WTC11 (cell line): ENCODE measurements around the gene TRIM47. TPM values are rescaled to one million over a fixed set of nuclear protein-coding genes. Genes with fewer than 3 reads are reported as not detected.

Source experiments
- ATAC-seq: fragments of 200-7000 bp; cut with Tn5 transposase; 2 replicates; pipeline ENCODE4 v1.10.0; 2021; ENCODE audit warnings: mild to moderate bottlenecking, moderate library complexity
- Bru-seq: library from RNA; stranded (reverse); fragments of 400-500 nt; gene quantifications from one replicate; lab custom pipeline; 2021; lab: Mats Ljungman, UMichigan
- CTCF ChIA-PET: fragments of 300-600 bp; sonication (Branson Sonifier 250); formaldehyde crosslinking; loops from one replicate; lab custom pipeline; 2021; ENCODE audit warnings: antibody characterized with exemption; lab: Charles Lee
- POLR2A ChIA-PET: fragments of 350-600 bp; sonication (Branson Sonifier 250); formaldehyde crosslinking; loops from one replicate; lab custom pipeline; 2021; ENCODE audit warnings: antibody characterized with exemption; lab: Charles Lee
- DNase-seq: peaks from one replicate; pipeline ENCODE4 v3.0.0; 2021; ENCODE audit warnings: low spot score
- H3K27ac Mint-ChIP-seq: 2 replicates; pipeline ENCODE4 v1.8.0; 2021; ENCODE audit warnings: mixed read lengths
- H3K27me3 Mint-ChIP-seq: 2 replicates; pipeline ENCODE4 v1.8.0; 2021; ENCODE audit warnings: low read depth, mild to moderate bottlenecking, moderate library complexity, mixed read lengths
- H3K36me3 Mint-ChIP-seq: 2 replicates; pipeline ENCODE4 v1.8.0; 2021; ENCODE audit warnings: mixed read lengths
- H3K4me1 Mint-ChIP-seq: 2 replicates; pipeline ENCODE4 v1.8.0; 2022; ENCODE audit warnings: mixed read lengths
- H3K4me3 Mint-ChIP-seq: 2 replicates; pipeline ENCODE4 v1.8.0; 2021; ENCODE audit warnings: mild to moderate bottlenecking, moderate library complexity, mixed read lengths
- H3K9me3 Mint-ChIP-seq: 2 replicates; pipeline ENCODE4 v1.8.0; 2021; ENCODE audit warnings: mixed read lengths
- ARID4B ChIP-seq: sonication (generic); formaldehyde crosslinking; IDR thresholded peaks from 2 replicates; pipeline ENCODE4 v1.8.0; 2023; ENCODE audit warnings: missing genetic modification reagents, mild to moderate bottlenecking, borderline replicate concordance
- ATF6 ChIP-seq: sonication (generic); formaldehyde crosslinking; IDR thresholded peaks from 2 replicates; pipeline ENCODE4 v1.8.1; 2023; ENCODE audit warnings: mild to moderate bottlenecking, missing genetic modification reagents
- ELF4 ChIP-seq: sonication (generic); formaldehyde crosslinking; IDR thresholded peaks from 2 replicates; pipeline ENCODE4 v1.8.1; 2022; ENCODE audit warnings: low read depth, mild to moderate bottlenecking, moderate library complexity, missing genetic modification reagents
- ESRRA ChIP-seq: sonication (generic); formaldehyde crosslinking; IDR thresholded peaks from 2 replicates; pipeline ENCODE4 v1.8.1; 2022; ENCODE audit warnings: mild to moderate bottlenecking, missing genetic modification reagents, borderline replicate concordance
- FOXP4 ChIP-seq: sonication (generic); formaldehyde crosslinking; IDR thresholded peaks from 2 replicates; pipeline ENCODE4 v1.8.0; 2022; ENCODE audit warnings: mild to moderate bottlenecking, missing genetic modification reagents
- HMGXB4 ChIP-seq: sonication (generic); formaldehyde crosslinking; IDR thresholded peaks from 2 replicates; pipeline ENCODE4 v1.8.1; 2023; ENCODE audit warnings: mild to moderate bottlenecking, moderate library complexity, missing genetic modification reagents
- MLX ChIP-seq: sonication (generic); formaldehyde crosslinking; IDR thresholded peaks from 2 replicates; pipeline ENCODE4 v1.8.1; 2023; ENCODE audit warnings: mild to moderate bottlenecking, missing genetic modification reagents, moderate library complexity
- MYBL2 ChIP-seq: sonication (generic); formaldehyde crosslinking; IDR thresholded peaks from 2 replicates; pipeline ENCODE4 v1.8.1; 2023; ENCODE audit warnings: mild to moderate bottlenecking, moderate library complexity, missing genetic modification reagents
- NFYB ChIP-seq: sonication (generic); formaldehyde crosslinking; conservative IDR thresholded peaks from 2 replicates; pipeline ENCODE4 v1.8.0; 2022; ENCODE audit warnings: low read depth, missing genetic modification reagents
- PRDM15 ChIP-seq: sonication (generic); formaldehyde crosslinking; IDR thresholded peaks from 2 replicates; pipeline ENCODE4 v1.8.0; 2022; ENCODE audit warnings: missing genetic modification reagents
- long read RNA-seq, 3 experiments: library from RNA in 1 of 3; library from capped mRNA in 1 of 3; library from polyadenylated mRNA in 1 of 3; unstranded in 2 of 3; stranded (forward) in 1 of 3; transcript quantifications; one replicate each; pipeline ENCODE4 v2.0.0, GENCODE V29; 2021
- total RNA-seq: library from RNA; stranded (reverse); gene quantifications from 3 replicates; pipeline ENCODE4 v1.2.3, GENCODE V29; 2021

TRIM47 gene
- 4.4 to 10.0 TPM (median 6.8 TPM) in 3 replicates for total RNA-seq
- Bru-seq, nascent RNA = percentile 33 among the genes with signal in this experiment
- long read RNA-seq, experiment 1, transcript TRIM47-204 (6 exons, 1,907 nt) = minor isoform, 6 of 26 reads
- long read RNA-seq, experiment 1, transcript TRIM47-201 (6 exons, 2,266 nt) = major isoform, 18 of 26 reads
- long read RNA-seq, experiment 1, partial matches to known transcripts = 1 of 26 reads
- long read RNA-seq, experiment 1, other reads (novel, unspliced or antisense) = 1 of 26 reads
- long read RNA-seq, experiment 2, partial matches to known transcripts = 1 of 4 reads
- long read RNA-seq, experiment 2, other reads (novel, unspliced or antisense) = 0 of 4 reads
- long read RNA-seq, experiment 3, partial matches to known transcripts = 0 of 1 reads
- long read RNA-seq, experiment 3, other reads (novel, unspliced or antisense) = 0 of 1 reads

GRCh38 chr17:75878174-75878998 lies at the start of gene TRIM47:
Gene TRIM47, minus strand, starts transcription at chr17:75878581. Its CDS starts 33 bp downstream, at chr17:75878548.
- ChIA-PET POLR2A (interaction anchor here (0.6 to 3.5 kb wide), 4 partner anchors 12 to 366 kb away, joined by 3 to 16 read pairs (median 4); partner anchors contain the start of genes TRIM65 and WBP2), CTCF (interaction anchor here (0.5 to 6.1 kb wide), 29 partner anchors 9 to 706 kb away, joined by 3 to 71 read pairs (median 3); partner anchors contain the start of genes CDK3, GALK1, MRPL38 and TMEM94)
- no peaks in the 10 kb centered on the region for H3K36me3 Mint-ChIP-seq
- peak within 1 kb of the TSS; percentile 77 for H3K4me3 Mint-ChIP-seq
- no peak within 1 kb of the TSS for H3K27ac Mint-ChIP-seq
- TF ChIP-seq HMGXB4 = peak; percentile 6; the same call in 1 of the 2 replicates
- no peak for TF ChIP-seq FOXP4 (CRISPR knock-in tag)
- 0 out of 2 replicates have a peak, but pooled peaks have one; percentile 12 for TF ChIP-seq NFYB
- no peak for TF ChIP-seq ESRRA (CRISPR knock-in tag)
- TF ChIP-seq ATF6 (CRISPR knock-in tag) = no peak
- 0 out of 2 replicates have a peak, but pooled peaks have one; percentile 33 for TF ChIP-seq ARID4B (CRISPR knock-in tag)
- TF ChIP-seq PRDM15 = peak; percentile 61
- no peak for TF ChIP-seq ELF4 (CRISPR knock-in tag)
- TF ChIP-seq MLX (CRISPR knock-in tag) = no peak
- TF ChIP-seq MYBL2 (CRISPR knock-in tag) = no peak
- peaks cover 17% of the 10 kb centered on the region for H3K4me1 Mint-ChIP-seq
- ATAC-seq (peak; percentile 9), DNase-seq (peak; percentile 53)
- no peaks in the 10 kb centered on the region for H3K9me3 Mint-ChIP-seq
- H3K27me3 Mint-ChIP-seq = peaks cover 39% of the 10 kb centered on the region
